ENCODE data around the gene POLD1.

POLD1 gene

DNA sequence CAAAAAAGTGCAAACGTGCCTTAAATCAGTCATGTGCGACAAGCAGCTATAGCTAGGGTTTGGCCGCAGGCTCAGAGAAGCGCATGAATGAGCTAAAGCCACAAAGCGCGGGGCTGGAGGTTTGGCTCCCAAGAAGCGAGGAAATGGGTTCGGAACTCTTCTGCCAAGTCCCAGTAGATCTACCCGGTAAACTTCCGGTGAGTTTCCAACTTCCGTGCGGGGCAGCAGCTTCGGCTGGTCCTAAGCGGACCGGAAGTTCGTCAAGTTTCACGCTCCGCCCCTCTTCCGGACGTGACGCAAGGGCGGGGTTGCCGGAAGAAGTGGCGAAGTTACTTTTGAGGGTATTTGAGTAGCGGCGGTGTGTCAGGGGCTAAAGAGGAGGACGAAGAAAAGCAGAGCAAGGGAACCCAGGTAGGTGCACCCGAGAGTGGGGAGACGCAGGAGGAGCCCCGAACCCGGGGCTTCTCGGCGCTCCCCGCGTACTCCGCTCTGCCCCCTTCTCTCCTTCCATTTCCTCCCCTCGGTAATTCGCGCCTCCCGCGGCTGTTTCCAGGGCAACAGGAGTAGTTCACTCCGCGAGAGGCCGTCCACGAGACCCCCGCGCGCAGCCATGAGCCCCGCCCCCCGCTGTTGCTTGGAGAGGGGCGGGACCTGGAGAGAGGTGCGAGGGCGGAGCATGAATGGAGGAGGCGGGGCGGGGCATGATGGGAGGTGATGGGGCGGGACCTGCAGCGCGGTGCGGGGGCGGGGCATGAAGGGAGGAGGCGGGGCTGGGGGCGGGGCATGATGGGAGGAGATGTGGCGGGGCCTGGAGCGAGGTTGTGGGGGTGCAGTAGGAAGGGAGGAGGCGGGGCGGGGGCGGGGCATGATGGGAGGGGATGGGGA, 7.7 kb upstream of the POLD1 start, which contains the start of gene NR1H2:
Gene NR1H2, plus strand, starts transcription at position 292 of the 885 bp plus-strand sequence. CDS start 1,149 bp downstream, outside the sequence.
- TF ChIP-seq, protein P1, sequence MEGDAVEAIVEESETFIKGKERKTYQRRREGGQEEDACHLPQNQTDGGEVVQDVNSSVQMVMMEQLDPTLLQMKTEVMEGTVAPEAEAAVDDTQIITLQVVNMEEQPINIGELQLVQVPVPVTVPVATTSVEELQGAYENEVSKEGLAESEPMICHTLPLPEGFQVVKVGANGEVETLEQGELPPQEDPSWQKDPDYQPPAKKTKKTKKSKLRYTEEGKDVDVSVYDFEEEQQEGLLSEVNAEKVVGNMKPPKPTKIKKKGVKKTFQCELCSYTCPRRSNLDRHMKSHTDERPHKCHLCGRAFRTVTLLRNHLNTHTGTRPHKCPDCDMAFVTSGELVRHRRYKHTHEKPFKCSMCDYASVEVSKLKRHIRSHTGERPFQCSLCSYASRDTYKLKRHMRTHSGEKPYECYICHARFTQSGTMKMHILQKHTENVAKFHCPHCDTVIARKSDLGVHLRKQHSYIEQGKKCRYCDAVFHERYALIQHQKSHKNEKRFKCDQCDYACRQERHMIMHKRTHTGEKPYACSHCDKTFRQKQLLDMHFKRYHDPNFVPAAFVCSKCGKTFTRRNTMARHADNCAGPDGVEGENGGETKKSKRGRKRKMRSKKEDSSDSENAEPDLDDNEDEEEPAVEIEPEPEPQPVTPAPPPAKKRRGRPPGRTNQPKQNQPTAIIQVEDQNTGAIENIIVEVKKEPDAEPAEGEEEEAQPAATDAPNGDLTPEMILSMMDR (IDR thresholded peaks at IDR 0.05; ENCODE audit: low read depth, low read length) = no peak
- peak within 1 kb of the TSS; percentile 94 for H3K4me3 ChIP-seq (ENCODE audit: low read depth, low read length)

DNA sequence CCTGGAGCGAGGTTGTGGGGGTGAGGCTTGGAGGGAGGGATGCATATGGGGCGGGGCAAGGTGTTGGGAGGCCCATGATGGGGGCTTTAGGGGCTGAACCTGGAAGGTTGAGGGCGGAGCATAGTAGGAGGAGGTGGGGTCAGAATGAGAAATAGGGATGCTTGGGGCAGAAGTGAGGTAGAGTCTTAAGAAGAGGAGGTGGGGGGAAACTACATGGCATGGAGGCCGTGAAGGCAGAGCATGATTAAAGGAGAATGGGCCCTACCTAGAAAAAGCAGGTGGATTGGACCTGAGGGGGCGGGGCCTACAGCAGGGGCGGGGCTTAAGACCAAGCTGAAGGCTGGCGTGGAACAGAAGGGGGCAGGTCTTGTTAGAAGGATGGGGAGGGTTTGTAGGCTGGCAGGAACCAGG, 7.1 kb upstream of the POLD1 start:
- peak overlapping the region; percentile 37; the same call in 1 of the 2 replicates for H3K4me3 ChIP-seq (ENCODE audit: low read depth, low read length)
- TF ChIP-seq, protein P1 (IDR thresholded peaks at IDR 0.05; ENCODE audit: low read depth, low read length) = no peak

DNA sequence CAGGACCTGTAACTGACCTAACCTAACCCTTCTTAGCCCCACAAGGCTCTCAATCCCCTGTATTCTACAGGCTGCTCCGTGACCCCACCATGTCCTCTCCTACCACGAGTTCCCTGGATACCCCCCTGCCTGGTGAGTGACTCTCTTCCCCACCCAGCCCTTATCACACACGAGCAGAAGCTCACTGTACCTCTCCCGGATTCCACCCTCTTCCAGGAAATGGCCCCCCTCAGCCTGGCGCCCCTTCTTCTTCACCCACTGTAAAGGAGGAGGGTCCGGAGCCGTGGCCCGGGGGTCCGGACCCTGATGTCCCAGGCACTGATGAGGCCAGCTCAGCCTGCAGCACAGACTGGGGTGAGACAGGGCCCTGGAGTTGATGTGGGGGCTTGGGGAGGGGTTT, 6.6 kb upstream of the POLD1 start:
- TF ChIP-seq, protein P1 (IDR thresholded peaks at IDR 0.05; ENCODE audit: low read depth, low read length) = no peak
- no peak overlapping the region for H3K4me3 ChIP-seq (ENCODE audit: low read depth, low read length)

DNA sequence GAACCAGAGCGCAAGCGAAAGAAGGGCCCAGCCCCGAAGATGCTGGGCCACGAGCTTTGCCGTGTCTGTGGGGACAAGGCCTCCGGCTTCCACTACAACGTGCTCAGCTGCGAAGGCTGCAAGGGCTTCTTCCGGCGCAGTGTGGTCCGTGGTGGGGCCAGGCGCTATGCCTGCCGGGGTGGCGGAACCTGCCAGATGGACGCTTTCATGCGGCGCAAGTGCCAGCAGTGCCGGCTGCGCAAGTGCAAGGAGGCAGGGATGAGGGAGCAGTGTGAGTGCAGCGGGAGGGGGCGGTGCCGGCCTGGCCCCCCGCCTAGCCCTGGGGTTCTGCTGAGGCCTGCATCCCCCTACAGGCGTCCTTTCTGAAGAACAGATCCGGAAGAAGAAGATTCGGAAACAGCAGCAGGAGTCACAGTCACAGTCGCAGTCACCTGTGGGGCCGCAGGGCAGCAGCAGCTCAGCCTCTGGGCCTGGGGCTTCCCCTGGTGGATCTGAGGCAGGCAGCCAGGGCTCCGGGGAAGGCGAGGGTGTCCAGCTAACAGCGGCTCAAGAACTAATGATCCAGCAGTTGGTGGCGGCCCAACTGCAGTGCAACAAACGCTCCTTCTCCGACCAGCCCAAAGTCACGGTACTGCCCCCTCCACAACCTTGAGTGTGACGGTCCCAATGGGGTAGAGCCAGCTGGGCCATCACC, 5.8 kb upstream of the POLD1 start:
- H3K4me3 ChIP-seq (ENCODE audit: low read depth, low read length) = no peak overlapping the region
- TF ChIP-seq, protein P1 (IDR thresholded peaks at IDR 0.05; ENCODE audit: low read depth, low read length) = no peak

DNA sequence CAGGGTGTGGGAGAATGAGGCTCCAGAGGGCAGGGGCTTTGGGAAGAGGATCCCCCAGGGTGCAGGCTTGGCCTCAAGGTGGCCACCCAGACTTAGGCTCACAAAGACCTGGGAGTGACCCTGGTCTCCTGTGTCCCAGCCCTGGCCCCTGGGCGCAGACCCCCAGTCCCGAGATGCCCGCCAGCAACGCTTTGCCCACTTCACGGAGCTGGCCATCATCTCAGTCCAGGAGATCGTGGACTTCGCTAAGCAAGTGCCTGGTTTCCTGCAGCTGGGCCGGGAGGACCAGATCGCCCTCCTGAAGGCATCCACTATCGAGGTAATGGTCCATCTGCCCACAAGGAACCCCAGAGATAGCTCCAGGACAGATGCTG, 5.3 kb upstream of the POLD1 start:
- H3K4me3 ChIP-seq (ENCODE audit: low read depth, low read length) = no peak overlapping the region
- TF ChIP-seq, protein P1 (IDR thresholded peaks at IDR 0.05; ENCODE audit: low read depth, low read length) = no peak

DNA sequence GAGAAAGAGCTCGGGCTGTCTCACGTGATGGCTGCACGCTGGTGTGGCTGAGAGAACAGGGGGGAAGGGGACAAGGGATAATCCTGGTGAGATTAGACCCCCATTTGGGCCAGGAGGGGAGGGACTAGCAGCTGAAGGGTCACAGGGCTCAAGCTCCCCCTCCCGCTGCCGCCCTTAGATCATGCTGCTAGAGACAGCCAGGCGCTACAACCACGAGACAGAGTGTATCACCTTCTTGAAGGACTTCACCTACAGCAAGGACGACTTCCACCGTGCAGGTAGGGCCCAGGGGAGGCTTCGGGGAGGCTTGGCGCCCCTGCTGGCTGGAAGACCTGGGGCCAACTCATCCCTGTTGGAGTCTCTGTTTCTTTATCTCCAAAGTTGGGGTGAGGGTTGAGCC, 4.5 kb upstream of the POLD1 start:
- no peak overlapping the region for H3K4me3 ChIP-seq (ENCODE audit: low read depth, low read length)
- TF ChIP-seq, protein P1 (IDR thresholded peaks at IDR 0.05; ENCODE audit: low read depth, low read length) = no peak

DNA sequence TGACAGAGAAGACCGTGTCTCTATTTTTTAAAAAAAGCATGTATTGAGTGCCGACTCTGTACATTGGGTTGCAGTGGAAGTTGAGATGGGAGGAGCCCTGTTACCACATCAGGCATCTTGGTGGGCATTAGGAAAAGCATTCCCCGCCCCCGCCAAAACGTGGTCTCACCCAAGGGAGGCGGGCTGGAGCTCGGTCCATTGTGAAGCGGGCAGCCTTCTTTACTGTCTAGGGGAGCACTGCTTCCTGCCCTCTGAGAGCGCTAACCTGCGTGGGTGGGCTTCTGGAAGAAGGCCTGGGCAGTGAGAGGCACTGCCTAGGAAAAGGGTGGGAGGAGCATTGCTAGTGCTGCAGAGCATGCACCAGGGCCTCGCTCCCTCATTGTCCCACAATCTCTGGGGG, 4.0 kb upstream of the POLD1 start:
- H3K4me3 ChIP-seq (ENCODE audit: low read depth, low read length) = no peak overlapping the region
- TF ChIP-seq, protein P1 (IDR thresholded peaks at IDR 0.05; ENCODE audit: low read depth, low read length) = no peak

All from WI38 (cell line).